CD4-positive, alpha-beta T cell (primary cell): ENCODE measurements around the gene MNX1. TPM values are rescaled to one million over a fixed set of nuclear protein-coding genes. Genes with fewer than 3 reads are reported as not detected.

Experiments used
- ATAC-seq: fragments of 200-7000 bp; cut with Tn5 transposase; one replicate; pipeline ENCODE4 v1.10.0; 2022; ENCODE audit warnings: mild to moderate bottlenecking; ENCODE audit not compliant: poor library complexity
- CTCF ChIA-PET: fragments of 350-600 bp; sonication (Branson Sonifier 250); formaldehyde crosslinking; loops from one replicate; lab custom pipeline; 2021; ENCODE audit warnings: antibody characterized with exemption, inconsistent platforms; lab: Charles Lee
- POLR2A ChIA-PET: fragments of 350-600 bp; sonication (Branson Sonifier 250); formaldehyde crosslinking; loops from one replicate; lab custom pipeline; 2021; ENCODE audit warnings: antibody characterized with exemption, inconsistent platforms; lab: Charles Lee
- DNase-seq, 14 experiments: peaks; one replicate each; pipeline ENCODE4 v3.0.0-alpha.2; 2013 to 2020; ENCODE audit warnings: mixed read lengths in 2 of 14
- H3K27ac ChIP-seq, 2 donors: one replicate each; pipeline versions ENCODE4 v1.5.1 to v1.7.0; 2013; ENCODE audit warnings: low read length in 2 of 2, low read depth in 1 of 2, mild to moderate bottlenecking in 1 of 2
- H3K27me3 ChIP-seq, 2 experiments: 1 replicate in 1 of 2; 2 replicates in 1 of 2; pipeline versions ENCODE4 v1.6.1 to v1.7.0; 2013; ENCODE audit warnings: low read length in 2 of 2, control low read depth in 1 of 2, mild to moderate bottlenecking in 1 of 2, moderate library complexity in 1 of 2; ENCODE audit not compliant: insufficient read depth in 2 of 2, control insufficient read depth in 1 of 2
- H3K36me3 ChIP-seq: one replicate; pipeline ENCODE4 v1.6.1; 2013; ENCODE audit warnings: low read length, control low read depth; ENCODE audit not compliant: insufficient read depth
- H3K4me1 ChIP-seq: one replicate; pipeline ENCODE4 v1.6.1; 2013; ENCODE audit warnings: low read length, control low read depth; ENCODE audit not compliant: insufficient read depth
- H3K4me3 ChIP-seq: one replicate; pipeline ENCODE4 v1.5.1; 2013; ENCODE audit warnings: mild to moderate bottlenecking, low read length, moderate library complexity
- H3K9me3 ChIP-seq, 2 experiments: 1 replicate in 1 of 2; 2 replicates in 1 of 2; pipeline versions ENCODE4 v1.6.1 to v1.7.0; 2013; ENCODE audit warnings: low read length in 2 of 2, mild to moderate bottlenecking in 2 of 2, control low read depth in 1 of 2, moderate library complexity in 1 of 2; ENCODE audit not compliant: control insufficient read depth in 1 of 2, insufficient read depth in 1 of 2
- H3K27ac Mint-ChIP-seq: one replicate; pipeline ENCODE4 v1.8.0; 2020; ENCODE audit warnings: mixed read lengths
- H3K27me3 Mint-ChIP-seq: one replicate; pipeline ENCODE4 v1.8.0; 2021; ENCODE audit warnings: mixed read lengths
- H3K36me3 Mint-ChIP-seq: one replicate; pipeline ENCODE4 v1.8.0; 2021; ENCODE audit warnings: low read depth, mixed read lengths
- H3K4me1 Mint-ChIP-seq: one replicate; pipeline ENCODE4 v1.8.0; 2021; ENCODE audit warnings: low read depth, mixed read lengths
- H3K4me3 Mint-ChIP-seq: one replicate; pipeline ENCODE4 v1.8.0; 2020; ENCODE audit warnings: mild to moderate bottlenecking, mixed read lengths
- H3K9me3 Mint-ChIP-seq: one replicate; pipeline ENCODE4 v1.8.0; 2020; ENCODE audit warnings: mixed read lengths
- CTCF ChIP-seq: fragments of 200-600 bp; IDR thresholded peaks from one replicate; pipeline ENCODE4 v1.8.0; 2022; ENCODE audit warnings: antibody characterized with exemption, mild to moderate bottlenecking
- intact Hi-C, 2 experiments: fragments of 100-400 bp; cut with DNase I in 1 of 2; cut with micrococcal nuclease in 1 of 2; formaldehyde crosslinking; loops; one replicate each; pipeline versions ENCODE4 v1.15.1 to v1.9.0; 2023 to 2025; cut with DNase I, micrococcal nuclease
- total RNA-seq, 174 experiments: library from RNA in 2 of 174; stranded (reverse) in 2 of 174; gene quantifications; one replicate each; pipeline ENCODE4 v1.2.3 and lab custom pipeline; 2021 to 2026

Gene MNX1
- total RNA-seq, 2 experiments from 2014 or later, result 0.14 TPM; not detected in 1

DNA sequence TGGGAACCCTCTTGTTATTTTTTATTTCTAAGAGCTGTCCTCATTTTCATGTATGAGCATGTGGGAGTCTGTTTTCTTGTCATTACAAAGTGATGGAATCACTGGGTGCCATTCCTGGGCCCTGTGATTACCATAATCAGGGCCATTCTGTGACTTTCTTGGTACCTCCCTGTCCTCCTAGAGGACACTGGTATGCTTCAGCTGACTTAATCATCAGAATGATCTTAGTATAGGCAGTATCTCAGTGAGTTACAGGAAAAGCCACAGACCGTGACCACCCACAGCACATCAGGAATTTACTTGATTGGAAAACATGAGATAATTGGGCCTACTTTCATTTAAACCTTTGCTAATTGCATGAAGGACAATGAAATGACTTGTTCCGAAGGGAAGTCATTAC lies 53.7 kb downstream of the MNX1 start:
- Histone ChIP-seq H3K4me1 (peaks cover 4% of the 10 kb centered on the region), H3K27ac (no peak overlapping the region), H3K4me3 (no peak overlapping the region), H3K36me3 (peaks cover 87% of the 10 kb centered on the region), H3K27me3 (no peaks in the 10 kb centered on the region), H3K9me3 (no peaks in the 10 kb centered on the region)
- Mint-ChIP-seq H3K4me3 (no peak overlapping the region), H3K4me1 (peaks cover 10% of the 10 kb centered on the region), H3K9me3 (no peaks in the 10 kb centered on the region), H3K36me3 (peaks cover 90% of the 10 kb centered on the region), H3K27ac (no peak overlapping the region), H3K27me3 (no peaks in the 10 kb centered on the region)
- no peak for TF ChIP-seq CTCF
- DNase-seq (no peak), ATAC-seq (no peak)
- intact Hi-C loops, result loop anchor here in 1 of 2 experiments (10.0 kb wide), 1 partner anchor 1312 kb away; the partner anchor contains the start of gene RBM33
- POLR2A ChIA-PET, result no interaction called here
- CTCF ChIA-PET, result no interaction called here

GRCh38 chr7:156954941-156955340 lies 55.5 kb downstream of the MNX1 start:
- ATAC-seq, result no peak
- Histone ChIP-seq H3K9me3 (no peaks in the 10 kb centered on the region), H3K27me3 (no peaks in the 10 kb centered on the region), H3K36me3 (peaks cover 70% of the 10 kb centered on the region), H3K4me1 (peaks cover 21% of the 10 kb centered on the region), H3K4me3 (no peak overlapping the region), H3K27ac (no peak overlapping the region)
- Mint-ChIP-seq H3K4me1 (peaks cover 26% of the 10 kb centered on the region), H3K4me3 (no peak overlapping the region), H3K36me3 (peaks cover 84% of the 10 kb centered on the region), H3K9me3 (no peaks in the 10 kb centered on the region), H3K27ac (no peak overlapping the region), H3K27me3 (no peaks in the 10 kb centered on the region)
- no peak for DNase-seq
- ChIA-PET CTCF (no interaction called here), POLR2A (no interaction called here)
- TF ChIP-seq CTCF, result no peak
- intact Hi-C loops, result loop anchor here in 1 of 2 experiments (10.0 kb wide), 1 partner anchor 1310 kb away; the partner anchor contains the start of gene RBM33

Other genes with a start within 250 kb of the MNX1 start
- 10 to 100 TPM; 61.6 to 61.9 TPM for gene LMBR1, start 117.5 kb downstream of the MNX1 start, total RNA-seq
- gene NOM1, start 61.0 kb downstream of the MNX1 start, total RNA-seq, result 10 to 100 TPM; 25.5 to 27.6 TPM
- 10 to 100 TPM; 30.8 to 32.3 TPM for gene UBE3C, start 128.3 kb upstream of the MNX1 start, total RNA-seq